ENCODE results near the gene CAMTA1. TPM values are rescaled to one million over a fixed set of nuclear protein-coding genes. Genes with fewer than 3 reads are reported as not detected.

CAMTA1 gene
- total and polyA plus RNA-seq, 8 donors, result 42.8 to 213 (median 118) TPM

GRCh38 chr1:7783178-7783711, 998.0 kb downstream of the CAMTA1 start:
- no peaks in the 10 kb centered on the region for H3K9me3 ChIP-seq
- peaks cover 26 to 64% (median 43%) of the 10 kb centered on the region in 4 donors for H3K4me1 ChIP-seq
- TF ChIP-seq POLR2A (IDR thresholded peaks at IDR 0.05) (no peak), POLR2AphosphoS5 (IDR thresholded peaks at IDR 0.05) (no peak), CTCF (IDR thresholded peaks at IDR 0.05) (no peak), EP300 (IDR thresholded peaks at IDR 0.05) (no peak)
- intact Hi-C loops (cut with DNase I; ENCODE audit: low total_unique reads), result no loop called here
- no peaks in the 10 kb centered on the region for H3K27me3 ChIP-seq
- WGBS, 5 donors, result 1 to 7% (median 2%) methylated on average over 10 to 32 of the region's 34 CpGs
- peak overlapping the region; percentile 86 to 99 (median 89) for H3K27ac ChIP-seq
- peak; percentile 71 to 81 for DNase-seq
- peak overlapping the region; percentile 56 to 69 (median 63) for H3K4me3 ChIP-seq
- peaks cover 6 to 44% (median 38%) of the 10 kb centered on the region in 4 donors for H3K36me3 ChIP-seq

- no peaks in the 10 kb centered on the region for H3K9me3 ChIP-seq
- peak; percentile 99 for DNase-seq
- H3K27ac ChIP-seq, result peak within 1 kb of the TSS; percentile 89 to 99 (median 91)
- no peaks in the 10 kb centered on the region for H3K27me3 ChIP-seq
- intact Hi-C loops (cut with DNase I; ENCODE audit: low total_unique reads), result no loop called here
- H3K4me1 ChIP-seq, result peaks cover 26 to 70% (median 47%) of the 10 kb centered on the region in 4 donors
- no peak for TF ChIP-seq CTCF (IDR thresholded peaks at IDR 0.05)
- no peak for TF ChIP-seq POLR2A (IDR thresholded peaks at IDR 0.05)
- TF ChIP-seq POLR2AphosphoS5 (IDR thresholded peaks at IDR 0.05), result peak; percentile 38 to 78 (median 49)
- H3K4me3 ChIP-seq, result peak within 1 kb of the TSS; percentile 56 to 69 (median 63)
- peaks cover under 1 to 44% (median 38%) of the 10 kb centered on the region in 4 donors for H3K36me3 ChIP-seq
- WGBS, 5 donors, result 0 to 3% (median 1%) methylated on average over 41 to 89 of the region's 90 CpGs; no CpG with 5 or more reads in 1 of the 5 donors
Measured at GRCh38 chr1:7783826-7784491, 998.7 kb downstream of the CAMTA1 start, which contains the start of gene PER3. PER3 (plus strand) TSS chr1:7784291; CDS start chr1:7784878, 587 bp downstream.

- Histone ChIP-seq H3K36me3 (peaks cover 5 to 44% (median 37%) of the 10 kb centered on the region in 4 donors), H3K4me1 (peaks cover 26 to 70% (median 49%) of the 10 kb centered on the region in 4 donors), H3K4me3 (peak overlapping the region; percentile 56 to 69 (median 63)), H3K27ac (peak overlapping the region; percentile 89 to 99 (median 91)), H3K27me3 (no peaks in the 10 kb centered on the region), H3K9me3 (no peaks in the 10 kb centered on the region)
- TF ChIP-seq EP300 (IDR thresholded peaks at IDR 0.05) (no peak), POLR2A (IDR thresholded peaks at IDR 0.05) (no peak), CTCF (IDR thresholded peaks at IDR 0.05) (no peak), POLR2AphosphoS5 (IDR thresholded peaks at IDR 0.05) (no peak)
- 31 to 56% (median 38%) methylated on average over 35 to 52 of the region's 52 CpGs for WGBS, 5 donors
- intact Hi-C loops (cut with DNase I; ENCODE audit: low total_unique reads), result no loop called here
- DNase-seq, result no peak
Measured at GRCh38 chr1:7784492-7785071, 999.3 kb downstream of the CAMTA1 start.

GRCh38 chr1:7785108-7785507, 999.9 kb downstream of the CAMTA1 start:
- no peaks in the 10 kb centered on the region for H3K27me3 ChIP-seq
- 77 to 83% (median 81%) methylated on average over 7 of the region's 7 CpGs for WGBS, 5 donors
- H3K9me3 ChIP-seq, result peaks cover 0 to 2% (median under 1%) of the 10 kb centered on the region in 4 donors
- intact Hi-C loops (cut with DNase I; ENCODE audit: low total_unique reads), result no loop called here
- peak overlapping the region; percentile 89 to 99 (median 91) for H3K27ac ChIP-seq
- H3K4me3 ChIP-seq, result peak overlapping the region; percentile 56 to 69 (median 63)
- peaks cover 5 to 44% (median 37%) of the 10 kb centered on the region in 4 donors for H3K36me3 ChIP-seq
- TF ChIP-seq CTCF (IDR thresholded peaks at IDR 0.05) (no peak), POLR2A (IDR thresholded peaks at IDR 0.05) (no peak), EP300 (IDR thresholded peaks at IDR 0.05) (no peak), POLR2AphosphoS5 (IDR thresholded peaks at IDR 0.05) (no peak)
- DNase-seq, result no peak
- H3K4me1 ChIP-seq, result peaks cover 26 to 70% (median 49%) of the 10 kb centered on the region in 4 donors

Measured in stomach (tissue), 9 donors.